IMR-90 (cell line): ENCODE results near the gene PARK7.

Experiments used
- BHLHE40 ChIP-seq: fragments of 150-350 bp; IDR thresholded peaks from 2 replicates; pipeline ENCODE4 v1.6.1; 2016; ENCODE audit warnings: mild to moderate bottlenecking, low read depth, low read length
- CEBPB ChIP-seq: IDR thresholded peaks from 2 replicates; pipeline ENCODE4 v1.6.1; 2012; ENCODE audit warnings: low read depth, low read length, improper control_type of control experiment
- MXI1 ChIP-seq: IDR thresholded peaks from 2 replicates; pipeline ENCODE4 v1.6.1; 2012; ENCODE audit warnings: low read depth, mild to moderate bottlenecking, low read length, moderate library complexity, borderline replicate concordance
- POLR2A ChIP-seq: IDR thresholded peaks from 2 replicates; pipeline ENCODE4 v1.6.1; 2012; ENCODE audit warnings: mild to moderate bottlenecking, low read depth, low read length
- RAD21 ChIP-seq: IDR thresholded peaks from 2 replicates; pipeline ENCODE4 v1.6.1; 2012; ENCODE audit warnings: low read length, improper control_type of control experiment
- RCOR1 ChIP-seq: IDR thresholded peaks from 2 replicates; pipeline ENCODE4 v1.6.1; 2012; ENCODE audit warnings: mild to moderate bottlenecking, low read length, improper control_type of control experiment; ENCODE audit not compliant: insufficient replicate concordance
- RFX5 ChIP-seq: IDR thresholded peaks from 2 replicates; pipeline ENCODE4 v1.8.0; 2012; ENCODE audit warnings: low read depth, mild to moderate bottlenecking, low read length, moderate library complexity
- SMC3 ChIP-seq: fragments of 150-350 bp; IDR thresholded peaks from 2 replicates; pipeline ENCODE4 v1.6.1; 2016; ENCODE audit warnings: low read depth, mild to moderate bottlenecking, antibody characterized with exemption, low read length, moderate library complexity
- TF ChIP-seq, protein P1 (sequence below): conservative IDR thresholded peaks from 2 replicates; pipeline ENCODE4 v1.5.1; 2012; ENCODE audit warnings: mild to moderate bottlenecking, low read depth, low read length, improper control_type of control experiment

GRCh38 chr1:7932524-7933138 is 28.9 kb upstream of the PARK7 start:
- no peak for TF ChIP-seq RCOR1
- TF ChIP-seq, protein P1, sequence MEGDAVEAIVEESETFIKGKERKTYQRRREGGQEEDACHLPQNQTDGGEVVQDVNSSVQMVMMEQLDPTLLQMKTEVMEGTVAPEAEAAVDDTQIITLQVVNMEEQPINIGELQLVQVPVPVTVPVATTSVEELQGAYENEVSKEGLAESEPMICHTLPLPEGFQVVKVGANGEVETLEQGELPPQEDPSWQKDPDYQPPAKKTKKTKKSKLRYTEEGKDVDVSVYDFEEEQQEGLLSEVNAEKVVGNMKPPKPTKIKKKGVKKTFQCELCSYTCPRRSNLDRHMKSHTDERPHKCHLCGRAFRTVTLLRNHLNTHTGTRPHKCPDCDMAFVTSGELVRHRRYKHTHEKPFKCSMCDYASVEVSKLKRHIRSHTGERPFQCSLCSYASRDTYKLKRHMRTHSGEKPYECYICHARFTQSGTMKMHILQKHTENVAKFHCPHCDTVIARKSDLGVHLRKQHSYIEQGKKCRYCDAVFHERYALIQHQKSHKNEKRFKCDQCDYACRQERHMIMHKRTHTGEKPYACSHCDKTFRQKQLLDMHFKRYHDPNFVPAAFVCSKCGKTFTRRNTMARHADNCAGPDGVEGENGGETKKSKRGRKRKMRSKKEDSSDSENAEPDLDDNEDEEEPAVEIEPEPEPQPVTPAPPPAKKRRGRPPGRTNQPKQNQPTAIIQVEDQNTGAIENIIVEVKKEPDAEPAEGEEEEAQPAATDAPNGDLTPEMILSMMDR: no peak
- no peak for TF ChIP-seq RFX5
- TF ChIP-seq MXI1: no peak
- no peak for TF ChIP-seq RAD21
- TF ChIP-seq POLR2A: no peak
- no peak for TF ChIP-seq SMC3
- TF ChIP-seq BHLHE40: no peak
- TF ChIP-seq CEBPB: no peak
